Liver (tissue), 9 donors: ENCODE measurements around the gene CDH23. TPM values are rescaled to one million over a fixed set of nuclear protein-coding genes. Genes with fewer than 3 reads are reported as not detected.

Experiments used
- DNase-seq: peaks from one replicate; pipeline ENCODE4 v3.0.0-alpha.2; 2017; ENCODE audit warnings: low spot score
- H3K27ac ChIP-seq, 2 donors: one replicate each; pipeline ENCODE4 v1.7.0; 2013; ENCODE audit warnings: inconsistent platforms in 2 of 2, low read length in 2 of 2, control low read depth in 1 of 2, low read depth in 1 of 2, mild to moderate bottlenecking in 1 of 2
- H3K27me3 ChIP-seq, 4 donors: one replicate each; pipeline versions ENCODE4 v1.6.1 to v1.7.0; 2013; ENCODE audit warnings: low read length in 3 of 4, inconsistent platforms in 1 of 4, mild to moderate bottlenecking in 1 of 4, moderate library complexity in 1 of 4; ENCODE audit not compliant: control insufficient read depth in 4 of 4, insufficient read depth in 4 of 4
- H3K36me3 ChIP-seq, 4 donors: one replicate each; pipeline versions ENCODE4 v1.6.1 to v1.7.0; 2013; ENCODE audit warnings: low read length in 3 of 4, mild to moderate bottlenecking in 3 of 4, low read depth in 1 of 4, moderate library complexity in 1 of 4; ENCODE audit not compliant: control insufficient read depth in 4 of 4, insufficient read depth in 3 of 4
- H3K4me1 ChIP-seq, 4 donors: one replicate each; pipeline versions ENCODE4 v1.6.1 to v1.7.0; 2013; ENCODE audit warnings: low read length in 3 of 4, mild to moderate bottlenecking in 3 of 4, moderate library complexity in 1 of 4; ENCODE audit not compliant: control insufficient read depth in 4 of 4, insufficient read depth in 4 of 4
- H3K4me3 ChIP-seq, 3 donors: one replicate each; pipeline versions ENCODE4 v1.6.1 to v1.7.0; 2013; ENCODE audit warnings: low read length in 3 of 3, control low read depth in 1 of 3, low read depth in 1 of 3, mild to moderate bottlenecking in 1 of 3
- H3K9ac ChIP-seq, 2 donors: one replicate each; pipeline ENCODE4 v1.7.0; 2013; ENCODE audit warnings: low read length in 2 of 2, mild to moderate bottlenecking in 2 of 2, moderate library complexity in 2 of 2, control low read depth in 1 of 2, low read depth in 1 of 2
- H3K9me3 ChIP-seq, 4 donors: one replicate each; pipeline versions ENCODE4 v1.6.1 to v1.7.0; 2013; ENCODE audit warnings: low read length in 3 of 4; ENCODE audit not compliant: control insufficient read depth in 4 of 4
- FOXA1 ChIP-seq: IDR thresholded peaks from 2 replicates; pipeline ENCODE4 v1.6.1; 2016; ENCODE audit warnings: antibody characterized with exemption
- HNF4A ChIP-seq, 2 donors: conservative IDR thresholded peaks; 2 replicates each; pipeline ENCODE4 v1.6.1; 2016; ENCODE audit warnings: antibody characterized with exemption in 2 of 2, mild to moderate bottlenecking in 2 of 2
- JUND ChIP-seq, 2 donors: IDR thresholded peaks; 2 replicates each; pipeline ENCODE4 v1.6.1; 2016; ENCODE audit warnings: antibody characterized with exemption in 2 of 2
- MAX ChIP-seq: IDR thresholded peaks from 2 replicates; pipeline ENCODE4 v1.6.1; 2016; ENCODE audit warnings: antibody characterized with exemption
- RAD21 ChIP-seq, 2 donors: IDR thresholded peaks; 2 replicates each; pipeline ENCODE4 v1.6.1; 2016; ENCODE audit warnings: antibody characterized with exemption in 2 of 2, mild to moderate bottlenecking in 2 of 2
- REST ChIP-seq: IDR thresholded peaks from 2 replicates; pipeline ENCODE4 v1.6.1; 2016; ENCODE audit warnings: antibody characterized with exemption, mild to moderate bottlenecking
- RXRA ChIP-seq, 2 donors: IDR thresholded peaks; 2 replicates each; pipeline ENCODE4 v1.6.1; 2017 to 2018; ENCODE audit warnings: antibody characterized with exemption in 2 of 2, mild to moderate bottlenecking in 1 of 2
- TAF1 ChIP-seq: conservative IDR thresholded peaks from 2 replicates; pipeline ENCODE4 v1.6.1; 2016; ENCODE audit warnings: antibody characterized with exemption, mild to moderate bottlenecking
- WGBS: extraction: QIAGEN DNeasy Blood & Tissue Kit; methylation state at CpG from one replicate; pipeline ENCODE4 v1.1.7; 2013; 5-methylcytosine and 5-hydroxymethylcytosine counted together
- polyA plus RNA-seq, 2 donors: library from polyadenylated mRNA; stranded (reverse) in 1 of 2; unstranded in 1 of 2; fragments of 200-250 nt in 1 of 2; fragments of >200 nt in 1 of 2; fragmentation: Nextera tagmentation in 1 of 2; extraction: Ambion mirVana in 1 of 2; gene quantifications; one replicate each; pipeline versions ENCODE4 v1.2.1 to v1.2.3, GENCODE V29; 2013 to 2015
- total RNA-seq, 2 donors: library from RNA; depleted of rRNA; stranded (reverse); fragments of >200 nt; gene quantifications; one replicate each; pipeline ENCODE4 v1.2.3, GENCODE V29; 2014
- TF ChIP-seq, protein P1 (sequence below): IDR thresholded peaks from 2 replicates; pipeline ENCODE4 v1.6.1; 2016; ENCODE audit warnings: antibody characterized with exemption
- TF ChIP-seq, protein P2 (sequence below): IDR thresholded peaks from 2 replicates; pipeline ENCODE4 v1.6.1; 2016; ENCODE audit warnings: antibody characterized with exemption
- donor health status: healthy.
- donor health status: healthy.
- donor health status: healthy.
- donor health status: healthy.
- donor health status: healthy.

The CDH23 gene
- total and polyA plus RNA-seq, 4 donors: 1.5 to 4.7 (median 3.4) TPM

DNA sequence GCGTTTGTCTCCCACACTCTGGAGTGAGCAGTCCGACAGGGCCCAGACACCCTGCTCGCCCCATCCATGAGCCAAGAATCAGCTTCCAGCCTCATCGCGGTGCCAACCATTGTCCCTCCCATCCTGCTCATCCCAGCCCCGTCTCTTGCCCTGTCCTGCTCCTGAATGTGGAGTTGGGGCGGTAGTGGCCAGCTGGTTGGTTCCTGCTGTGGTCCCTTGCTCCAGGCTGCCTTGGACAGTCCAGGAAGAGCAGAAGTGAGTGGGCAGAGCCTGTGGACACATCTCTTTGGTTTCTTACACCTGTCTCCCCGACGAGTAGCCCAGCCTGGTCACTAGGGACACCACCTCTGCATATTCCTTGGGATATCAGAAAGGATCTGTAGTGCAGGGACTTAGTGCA, 63.9 kb downstream of the CDH23 start (continued):
- no peak for TF ChIP-seq REST

GRCh38 chr10:71461457-71461856, 64.7 kb downstream of the CDH23 start:
- WGBS: 88% methylated on average over 13 of the region's 13 CpGs
- H3K27ac ChIP-seq: no peak overlapping the region
- H3K27me3 ChIP-seq: no peaks in the 10 kb centered on the region
- no peak overlapping the region for H3K4me3 ChIP-seq
- no peak for DNase-seq
- no peaks in the 10 kb centered on the region for H3K36me3 ChIP-seq
- no peaks in the 10 kb centered on the region for H3K9me3 ChIP-seq
- TF ChIP-seq, protein P1, sequence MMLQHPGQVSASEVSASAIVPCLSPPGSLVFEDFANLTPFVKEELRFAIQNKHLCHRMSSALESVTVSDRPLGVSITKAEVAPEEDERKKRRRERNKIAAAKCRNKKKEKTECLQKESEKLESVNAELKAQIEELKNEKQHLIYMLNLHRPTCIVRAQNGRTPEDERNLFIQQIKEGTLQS: no peak
- H3K4me1 ChIP-seq: peaks cover 3 to 17% (median 11%) of the 10 kb centered on the region in 4 donors
- no peak overlapping the region for H3K9ac ChIP-seq

DNA sequence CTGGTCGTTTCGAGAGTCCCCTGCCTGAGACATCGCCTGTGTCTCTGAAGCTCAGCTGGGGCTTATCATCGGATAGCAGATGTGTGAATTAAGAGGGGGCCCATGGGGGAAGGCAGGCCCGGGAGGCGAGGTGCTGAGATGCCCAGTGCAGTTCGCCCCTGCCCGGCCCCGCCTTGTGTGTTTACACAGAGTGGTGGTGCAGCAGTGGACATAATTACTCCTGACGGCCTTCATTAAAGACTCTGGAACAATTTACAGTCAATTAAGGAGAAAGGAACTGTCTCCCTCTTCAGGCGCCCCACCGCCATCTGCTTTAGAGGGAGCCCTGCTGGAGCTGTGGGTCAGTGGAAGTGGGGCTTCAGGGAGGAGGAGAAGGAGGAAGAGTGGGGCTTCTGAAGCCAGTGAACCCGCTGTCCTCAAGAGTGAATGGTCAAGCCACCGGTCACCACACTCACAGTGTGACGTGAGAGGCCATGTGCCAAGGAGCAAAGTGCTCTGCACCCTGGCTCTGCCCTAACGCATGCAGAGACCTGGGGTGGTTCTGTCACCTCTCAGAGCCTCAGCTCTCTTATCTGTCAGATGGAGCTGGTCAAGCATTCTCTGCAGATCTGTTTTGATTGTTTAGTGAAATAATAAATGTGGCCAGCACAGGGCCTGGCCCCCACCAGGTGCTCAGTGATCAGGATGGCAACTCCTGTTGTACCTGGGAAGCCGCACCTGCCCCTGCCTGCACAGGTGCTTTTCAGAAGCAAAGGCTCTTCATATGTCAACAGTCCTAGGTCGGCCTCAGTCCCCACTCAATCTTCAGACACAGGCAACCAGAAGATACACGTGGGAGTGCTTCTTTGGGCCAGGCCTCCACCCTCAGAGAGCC, 65.6 kb downstream of the CDH23 start:
- Histone ChIP-seq H3K36me3 (no peaks in the 10 kb centered on the region), H3K9ac (no peak overlapping the region), H3K27me3 (no peaks in the 10 kb centered on the region), H3K4me1 (peaks cover 3 to 17% (median 11%) of the 10 kb centered on the region in 4 donors), H3K9me3 (no peaks in the 10 kb centered on the region), H3K4me3 (no peak overlapping the region), H3K27ac (peak overlapping the region; percentile 34 to 52)
- TF ChIP-seq REST: peak; percentile 49
- peak in 1 of 2 donors; percentile 93 for TF ChIP-seq RXRA (IDR thresholded peaks at IDR 0.05)
- no peak for TF ChIP-seq TAF1
- peak in 1 of 2 donors; percentile 30 for TF ChIP-seq JUND (IDR thresholded peaks at IDR 0.05)
- TF ChIP-seq, protein P2, sequence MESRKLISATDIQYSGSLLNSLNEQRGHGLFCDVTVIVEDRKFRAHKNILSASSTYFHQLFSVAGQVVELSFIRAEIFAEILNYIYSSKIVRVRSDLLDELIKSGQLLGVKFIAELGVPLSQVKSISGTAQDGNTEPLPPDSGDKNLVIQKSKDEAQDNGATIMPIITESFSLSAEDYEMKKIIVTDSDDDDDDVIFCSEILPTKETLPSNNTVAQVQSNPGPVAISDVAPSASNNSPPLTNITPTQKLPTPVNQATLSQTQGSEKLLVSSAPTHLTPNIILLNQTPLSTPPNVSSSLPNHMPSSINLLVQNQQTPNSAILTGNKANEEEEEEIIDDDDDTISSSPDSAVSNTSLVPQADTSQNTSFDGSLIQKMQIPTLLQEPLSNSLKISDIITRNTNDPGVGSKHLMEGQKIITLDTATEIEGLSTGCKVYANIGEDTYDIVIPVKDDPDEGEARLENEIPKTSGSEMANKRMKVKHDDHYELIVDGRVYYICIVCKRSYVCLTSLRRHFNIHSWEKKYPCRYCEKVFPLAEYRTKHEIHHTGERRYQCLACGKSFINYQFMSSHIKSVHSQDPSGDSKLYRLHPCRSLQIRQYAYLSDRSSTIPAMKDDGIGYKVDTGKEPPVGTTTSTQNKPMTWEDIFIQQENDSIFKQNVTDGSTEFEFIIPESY: no peak
- no peak for TF ChIP-seq FOXA1
- peak; percentile 6 for TF ChIP-seq MAX
- peak; percentile 46 to 92 for TF ChIP-seq HNF4A (conservative IDR thresholded peaks at IDR 0.05)
- TF ChIP-seq RAD21 (IDR thresholded peaks at IDR 0.05): no peak
- 55% methylated on average over 19 of the region's 19 CpGs for WGBS
- no peak for DNase-seq
